ENCODE measurements around the gene CRHBP.
"Not testable (repeated sequence)": the region's sequence is repeated elsewhere in the genome, so short reads cannot be mapped to it uniquely, and the experiment has no call there.

Gene CRHBP

DNA sequence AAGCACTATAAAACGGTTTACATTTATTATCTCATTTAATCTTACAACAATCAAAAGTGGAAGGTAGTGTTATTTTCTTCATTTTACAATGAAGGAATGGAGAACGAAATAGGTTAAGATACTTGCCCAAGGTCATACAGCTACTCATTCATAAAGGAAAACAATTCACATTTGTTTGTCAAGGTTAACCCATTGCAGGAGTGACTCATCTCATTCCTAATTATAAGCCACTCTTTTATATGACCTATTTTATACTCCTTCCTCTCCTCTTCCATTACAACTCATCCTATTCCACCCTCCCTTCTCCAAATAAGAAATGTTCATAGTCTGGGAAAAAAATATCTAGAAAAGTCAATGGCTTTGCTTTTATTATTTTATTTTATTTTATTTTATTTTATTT, 29.6 kb downstream of the CRHBP start:
- H3K4me1 Mint-ChIP-seq = no peaks in the 10 kb centered on the region
- no peak for ATAC-seq
- no peak for DNase-seq
- H3K4me3 Mint-ChIP-seq = no peak overlapping the region
- H3K27ac Mint-ChIP-seq = no peak overlapping the region
- no peaks in the 10 kb centered on the region for H3K36me3 Mint-ChIP-seq (ENCODE audit: low read depth)
- H3K9me3 Mint-ChIP-seq = no peaks in the 10 kb centered on the region
- H3K27me3 Mint-ChIP-seq = no peaks in the 10 kb centered on the region

DNA sequence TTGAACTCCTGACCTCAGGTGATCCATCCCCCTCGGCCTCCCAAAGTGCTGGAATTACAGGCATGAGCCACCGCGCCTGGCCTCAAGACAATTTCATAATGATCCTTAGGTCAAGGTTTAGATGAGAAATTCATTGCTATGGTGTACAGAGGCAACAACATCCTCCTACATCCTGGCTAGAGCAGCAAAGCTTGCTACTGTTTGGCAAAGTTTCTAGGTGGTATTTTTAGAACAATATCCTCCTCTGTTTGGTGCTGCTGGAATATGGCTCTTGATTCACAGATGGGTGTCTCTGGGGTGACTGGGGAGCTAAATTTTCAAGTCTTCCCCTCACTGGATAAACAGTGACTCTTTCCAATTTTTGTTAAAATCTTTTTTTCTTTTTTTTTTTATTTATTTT, 30.6 kb downstream of the CRHBP start:
- Mint-ChIP-seq H3K4me3 (no peak overlapping the region), H3K27ac (no peak overlapping the region), H3K36me3 (ENCODE audit: low read depth) (no peaks in the 10 kb centered on the region), H3K4me1 (no peaks in the 10 kb centered on the region), H3K27me3 (no peaks in the 10 kb centered on the region), H3K9me3 (no peaks in the 10 kb centered on the region)
- ATAC-seq = no peak
- no peak for DNase-seq

GRCh38 chr5:76986825-76987526, 34.1 kb downstream of the CRHBP start:
- no peak overlapping the region for H3K27ac Mint-ChIP-seq
- DNase-seq (no peak), ATAC-seq (no peak)
- H3K4me1 Mint-ChIP-seq = no peaks in the 10 kb centered on the region
- no peaks in the 10 kb centered on the region for H3K9me3 Mint-ChIP-seq
- no peak overlapping the region for H3K4me3 Mint-ChIP-seq
- H3K36me3 Mint-ChIP-seq (ENCODE audit: low read depth) = no peaks in the 10 kb centered on the region
- H3K27me3 Mint-ChIP-seq = no peaks in the 10 kb centered on the region

- Mint-ChIP-seq H3K4me3 (no peak overlapping the region), H3K27me3 (peaks cover 2% of the 10 kb centered on the region), H3K27ac (no peak overlapping the region), H3K36me3 (ENCODE audit: low read depth) (no peaks in the 10 kb centered on the region), H3K4me1 (no peaks in the 10 kb centered on the region), H3K9me3 (no peaks in the 10 kb centered on the region)
- ATAC-seq = no peak
- no peak for DNase-seq
These were observed 38.1 kb downstream of the CRHBP start for GRCh38 chr5:76990899-76991459.

- not testable (repeated sequence) for H3K9me3 Mint-ChIP-seq; ATAC-seq; H3K4me3 Mint-ChIP-seq; H3K27ac Mint-ChIP-seq; H3K36me3 Mint-ChIP-seq (ENCODE audit: low read depth); DNase-seq; H3K27me3 Mint-ChIP-seq; H3K4me1 Mint-ChIP-seq
These were observed 40.6 kb downstream of the CRHBP start for GRCh38 chr5:76993436-76993835.

DNA sequence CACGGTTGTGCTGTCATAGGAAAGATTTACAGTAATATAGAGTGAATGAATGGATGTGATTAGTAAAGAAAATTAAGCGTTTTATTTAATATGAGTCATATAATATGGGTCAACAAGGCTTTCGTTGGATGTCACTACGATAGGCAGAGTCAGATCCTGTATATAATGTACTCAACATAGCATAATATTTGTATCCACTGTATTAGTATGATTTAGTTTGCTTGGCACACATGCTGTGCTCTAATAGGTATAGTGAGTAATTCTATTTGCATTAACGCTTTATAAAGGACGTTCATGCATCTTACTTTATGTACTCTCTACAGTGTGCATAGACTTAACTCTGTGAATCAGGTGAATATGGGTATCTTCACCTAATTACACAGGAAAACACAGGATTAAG, 41.5 kb downstream of the CRHBP start:
- Mint-ChIP-seq H3K4me3 (no peak overlapping the region), H3K36me3 (ENCODE audit: low read depth) (no peaks in the 10 kb centered on the region), H3K27me3 (peaks cover 10% of the 10 kb centered on the region), H3K27ac (no peak overlapping the region), H3K4me1 (no peaks in the 10 kb centered on the region), H3K9me3 (no peaks in the 10 kb centered on the region)
- no peak for ATAC-seq
- DNase-seq = no peak

- not testable (repeated sequence) for H3K4me3 Mint-ChIP-seq; H3K36me3 Mint-ChIP-seq (ENCODE audit: low read depth); H3K9me3 Mint-ChIP-seq; DNase-seq; H3K27ac Mint-ChIP-seq; ATAC-seq; H3K4me1 Mint-ChIP-seq
- H3K27me3 Mint-ChIP-seq = peaks cover 17% of the 10 kb centered on the region
These were observed 45.4 kb downstream of the CRHBP start for GRCh38 chr5:76998251-76998650.

GRCh38 chr5:76999451-76999850, 46.6 kb downstream of the CRHBP start:
- H3K36me3 Mint-ChIP-seq (ENCODE audit: low read depth) = no peaks in the 10 kb centered on the region

DNA sequence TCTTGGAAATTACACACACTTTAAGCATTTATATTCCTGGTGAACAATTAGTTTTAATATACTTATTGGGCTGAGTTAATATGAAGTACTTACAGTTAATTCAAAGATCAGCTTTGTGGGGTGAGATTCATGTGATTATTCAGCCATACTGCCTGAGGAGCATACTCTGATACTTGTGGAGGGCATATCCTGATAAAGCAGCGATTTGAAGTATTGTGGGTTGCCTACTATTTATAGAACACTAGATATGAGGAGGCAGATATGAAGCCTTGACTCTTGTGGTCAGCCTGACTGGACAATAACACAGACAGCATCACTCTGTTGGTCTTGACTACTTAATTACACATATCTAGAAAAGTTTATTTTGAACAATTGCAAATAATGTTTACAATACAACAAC, 50.4 kb downstream of the CRHBP start:
- H3K4me1 Mint-ChIP-seq = no peaks in the 10 kb centered on the region
- H3K27ac Mint-ChIP-seq = no peak overlapping the region

More at GRCh38 chr5:76999451-76999850, 46.6 kb downstream of the CRHBP start:
- H3K9me3 Mint-ChIP-seq = no peaks in the 10 kb centered on the region
- H3K27ac Mint-ChIP-seq = no peak overlapping the region
- DNase-seq (no peak), ATAC-seq (no peak)
- H3K4me3 Mint-ChIP-seq = no peak overlapping the region
- H3K4me1 Mint-ChIP-seq = no peaks in the 10 kb centered on the region
- peaks cover 17% of the 10 kb centered on the region for H3K27me3 Mint-ChIP-seq

GRCh38 chr5:77006124-77006523, 53.3 kb downstream of the CRHBP start:
- Mint-ChIP-seq H3K27me3 (peaks cover 15% of the 10 kb centered on the region), H3K4me1 (no peaks in the 10 kb centered on the region), H3K27ac (no peak overlapping the region), H3K4me3 (no peak overlapping the region), H3K36me3 (ENCODE audit: low read depth) (no peaks in the 10 kb centered on the region), H3K9me3 (no peaks in the 10 kb centered on the region)
- ATAC-seq (no peak), DNase-seq (no peak)

More for the DNA sequence above, 50.4 kb downstream of the CRHBP start:
- no peak overlapping the region for H3K4me3 Mint-ChIP-seq
- no peaks in the 10 kb centered on the region for H3K36me3 Mint-ChIP-seq (ENCODE audit: low read depth)
- ATAC-seq (no peak), DNase-seq (no peak)
- H3K9me3 Mint-ChIP-seq = no peaks in the 10 kb centered on the region
- peaks cover 21% of the 10 kb centered on the region for H3K27me3 Mint-ChIP-seq

DNA sequence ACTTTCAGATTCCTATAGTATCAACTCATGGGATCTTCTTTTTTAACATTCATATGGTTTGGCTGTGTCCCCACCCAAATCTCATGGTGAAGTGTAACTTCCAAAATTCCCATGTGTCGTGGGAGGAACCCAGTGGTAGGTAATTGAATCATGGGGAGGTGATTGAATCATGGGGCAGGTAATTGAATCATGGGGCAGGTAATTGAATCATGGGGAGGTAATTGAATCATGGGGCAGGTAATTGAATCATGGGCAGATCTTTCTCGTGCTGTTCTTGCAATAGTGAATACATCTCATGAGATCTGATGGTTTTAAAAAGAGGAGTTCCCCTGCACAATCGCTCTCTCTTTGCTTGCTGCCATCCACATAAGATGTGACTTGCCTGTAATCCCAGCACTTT, 55.6 kb downstream of the CRHBP start:
- Mint-ChIP-seq H3K4me3 (no peak overlapping the region), H3K27me3 (peaks cover 11% of the 10 kb centered on the region), H3K27ac (no peak overlapping the region), H3K36me3 (ENCODE audit: low read depth) (no peaks in the 10 kb centered on the region), H3K4me1 (no peaks in the 10 kb centered on the region), H3K9me3 (no peaks in the 10 kb centered on the region)
- no peak for DNase-seq
- no peak for ATAC-seq

DNA sequence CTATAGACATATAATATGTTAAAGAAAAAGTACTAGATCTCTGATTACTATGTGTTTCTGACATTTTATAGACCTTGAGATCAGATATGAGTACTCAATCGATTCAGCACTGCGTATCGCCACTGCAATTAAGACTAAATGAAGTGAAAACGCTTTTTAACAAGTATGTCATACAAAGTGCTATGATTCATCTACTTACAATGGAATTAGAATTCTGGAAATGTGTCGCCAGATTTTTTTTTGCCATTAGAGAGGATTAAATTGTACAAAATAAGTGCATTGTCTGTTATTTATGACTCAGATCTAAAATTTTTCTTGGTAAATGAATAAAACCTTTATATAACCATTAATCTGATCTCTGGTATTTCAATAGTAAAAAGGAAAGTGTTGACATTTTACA, 57.4 kb downstream of the CRHBP start:
- Mint-ChIP-seq H3K27me3 (peaks cover 10% of the 10 kb centered on the region), H3K4me1 (no peaks in the 10 kb centered on the region), H3K9me3 (no peaks in the 10 kb centered on the region), H3K36me3 (ENCODE audit: low read depth) (no peaks in the 10 kb centered on the region), H3K27ac (no peak overlapping the region), H3K4me3 (no peak overlapping the region)
- no peak for ATAC-seq
- DNase-seq = no peak

- ATAC-seq (no peak), DNase-seq (no peak)
- Mint-ChIP-seq H3K4me1 (no peaks in the 10 kb centered on the region), H3K4me3 (no peak overlapping the region), H3K27ac (no peak overlapping the region), H3K9me3 (no peaks in the 10 kb centered on the region), H3K27me3 (peaks cover 7% of the 10 kb centered on the region), H3K36me3 (ENCODE audit: low read depth) (no peaks in the 10 kb centered on the region)
These were observed 58.7 kb downstream of the CRHBP start for GRCh38 chr5:77011498-77011897.

GRCh38 chr5:77012601-77013000, 59.8 kb downstream of the CRHBP start:
- peaks cover 6% of the 10 kb centered on the region for H3K27me3 Mint-ChIP-seq
- H3K9me3 Mint-ChIP-seq = no peaks in the 10 kb centered on the region
- H3K27ac Mint-ChIP-seq = no peak overlapping the region
- no peaks in the 10 kb centered on the region for H3K36me3 Mint-ChIP-seq (ENCODE audit: low read depth)
- DNase-seq = no peak
- no peaks in the 10 kb centered on the region for H3K4me1 Mint-ChIP-seq
- no peak for ATAC-seq
- H3K4me3 Mint-ChIP-seq = no peak overlapping the region

DNA sequence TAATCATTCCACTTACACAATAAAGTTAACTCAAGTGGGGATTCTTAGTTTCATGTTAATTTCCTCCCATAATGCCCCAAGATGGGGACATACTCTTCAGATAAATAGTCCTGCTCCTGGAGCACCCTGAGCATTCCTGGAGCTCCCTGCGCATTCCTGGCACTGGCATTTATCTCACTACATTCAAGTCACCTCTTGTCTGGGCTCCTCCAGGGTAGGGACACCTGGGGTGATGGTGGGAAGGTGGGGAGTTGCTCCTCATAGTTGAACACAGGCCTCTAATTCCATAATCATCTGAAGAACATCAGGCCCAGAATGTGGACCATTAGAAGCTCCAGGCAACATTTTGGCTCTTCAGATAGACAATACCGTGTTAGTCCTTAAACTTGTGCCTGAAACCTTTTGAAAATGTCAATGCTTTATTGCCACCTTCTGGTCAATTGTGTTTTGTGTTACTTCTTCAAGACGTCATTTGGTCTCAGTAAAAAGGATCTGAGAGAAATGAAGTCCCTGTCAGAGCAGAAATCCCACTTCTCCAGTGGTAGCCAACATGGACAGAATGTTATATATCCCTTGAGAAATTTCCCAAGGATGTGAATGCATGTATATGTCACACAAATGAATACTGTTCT, 63.2 kb downstream of the CRHBP start:
- H3K27me3 Mint-ChIP-seq = peaks cover 15% of the 10 kb centered on the region
- H3K4me3 Mint-ChIP-seq = no peak overlapping the region
- H3K27ac Mint-ChIP-seq = no peak overlapping the region
- H3K36me3 Mint-ChIP-seq (ENCODE audit: low read depth) = no peaks in the 10 kb centered on the region
- no peak for DNase-seq
- H3K9me3 Mint-ChIP-seq = no peaks in the 10 kb centered on the region
- no peak for ATAC-seq
- no peaks in the 10 kb centered on the region for H3K4me1 Mint-ChIP-seq

All from activated naive CD8-positive, alpha-beta T cell treated with anti-CD3 and anti-CD28 coated beads, Interleukin-2, amount 50 U/mL, for 24 hours (primary cell).